ENCODE data around the gene RAB43.

DNA sequence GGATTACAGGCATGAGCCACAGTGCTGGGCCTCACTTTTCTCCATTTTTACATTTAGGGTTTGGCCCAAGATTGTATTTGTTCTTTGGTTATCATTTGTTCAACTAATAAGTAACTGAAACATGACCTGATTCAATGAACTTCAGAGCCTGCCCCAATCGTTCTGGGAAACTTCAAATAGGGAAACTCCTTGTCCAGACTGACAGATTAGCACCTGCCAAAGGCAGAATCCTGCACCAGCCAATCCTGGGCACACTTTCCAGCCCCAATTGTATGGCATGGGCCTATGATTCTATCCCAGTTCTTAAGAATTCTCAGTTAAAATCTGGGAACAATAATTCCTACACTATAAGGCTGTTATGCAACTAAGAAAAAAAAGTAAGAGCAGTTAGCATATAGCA is 18.3 kb upstream of the RAB43 start:
- TF ChIP-seq EZH2 (IDR thresholded peaks at IDR 0.05) (no peak), CTCF (IDR thresholded peaks at IDR 0.05) (no peak), EZH2phosphoT487 (IDR thresholded peaks at IDR 0.05) (no peak)
